Activated CD4-positive, alpha-beta T cell treated with anti-CD3 and anti-CD28 coated beads for 48 hours (primary cell): ENCODE data around the gene CLEC16A.
A peak's percentile ranks its signal among the peaks of the same experiment; 100 is the strongest.

Experiments used
- DNase-seq: peaks from one replicate; pipeline ENCODE4 v3.0.0-alpha.2; 2020

Gene CLEC16A

DNA sequence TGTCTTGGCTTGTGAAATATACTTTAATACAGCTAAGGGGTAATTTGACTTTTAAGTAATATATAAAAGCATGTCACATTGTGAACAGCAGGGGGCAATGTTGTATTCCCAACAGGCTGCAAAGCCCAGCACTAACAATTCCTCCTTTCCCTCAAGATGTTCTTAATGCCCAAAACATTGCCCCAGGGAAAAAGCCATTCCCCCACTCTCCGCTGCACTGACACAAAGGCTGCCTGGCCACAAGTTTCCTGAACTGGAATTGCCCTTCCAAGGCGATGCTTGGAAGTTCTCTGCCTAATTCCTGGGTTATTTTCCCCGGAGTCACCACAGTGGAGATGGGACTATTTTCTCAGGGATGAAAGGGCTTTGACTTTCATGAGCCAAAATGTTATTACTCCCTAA is 27.2 kb downstream of the CLEC16A start:
- DNase-seq = peak; percentile 40

DNA sequence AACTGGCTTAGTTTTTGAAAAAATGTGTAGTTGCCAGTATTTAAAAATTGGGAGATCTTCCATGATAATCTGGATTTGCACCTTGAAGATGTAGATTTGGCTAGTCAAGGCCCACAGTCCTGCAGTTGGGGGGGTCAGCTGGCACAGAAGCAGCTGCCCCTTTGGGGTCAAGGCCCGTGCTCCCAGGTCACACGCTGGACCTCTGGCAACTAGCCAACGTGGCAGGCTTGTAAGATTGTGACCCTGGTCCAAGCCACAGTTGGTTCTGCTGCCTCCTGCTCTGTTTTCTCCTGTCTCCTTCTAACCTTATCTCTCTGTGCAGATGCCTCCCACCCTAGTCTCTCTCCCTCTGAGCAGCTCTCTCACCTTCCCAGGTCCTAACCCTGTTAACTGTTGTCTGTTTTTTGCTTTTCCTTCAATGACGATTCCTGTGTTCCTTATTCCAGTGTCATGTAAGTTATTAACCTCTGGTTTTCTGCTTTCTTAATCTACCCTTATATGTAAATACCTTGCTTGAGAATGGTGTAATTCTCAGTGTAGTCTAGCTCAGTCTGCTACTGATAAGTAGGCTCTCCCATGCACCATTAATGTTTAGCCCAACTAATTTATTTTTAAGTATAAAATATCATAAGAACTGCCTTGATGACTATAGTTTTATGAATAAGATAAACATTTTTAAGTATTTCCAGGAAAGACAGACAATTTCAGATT is 27.9 kb downstream of the CLEC16A start:
- DNase-seq = no peak

DNA sequence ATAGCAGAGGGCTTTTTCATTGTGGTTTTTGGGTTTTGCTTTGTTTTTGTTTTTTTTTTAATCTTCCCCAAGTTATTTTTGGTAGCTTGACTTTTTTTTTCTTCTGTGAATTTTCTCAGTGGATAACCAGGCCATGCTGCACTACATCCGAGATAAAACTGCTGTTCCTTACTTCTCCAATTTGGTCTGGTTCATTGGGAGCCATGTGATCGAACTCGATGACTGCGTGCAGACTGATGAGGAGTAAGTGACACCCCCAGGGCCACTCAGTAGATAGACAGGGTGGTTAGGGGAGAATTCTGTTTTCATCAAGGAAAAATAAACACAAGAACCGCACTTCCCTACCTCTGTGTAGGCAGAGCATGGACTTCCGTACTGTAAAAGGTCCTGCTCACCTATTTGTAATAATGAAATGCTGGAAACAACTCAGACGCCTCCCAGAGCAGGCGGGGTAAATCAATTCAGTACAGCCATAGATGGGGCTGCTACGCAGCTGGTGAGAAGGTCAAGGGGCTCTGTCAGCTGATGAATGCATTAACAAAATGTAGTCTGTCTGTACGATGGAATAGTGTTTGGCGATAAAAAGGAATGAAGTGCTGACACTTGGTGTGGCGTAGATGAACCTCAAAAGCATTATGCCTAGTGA is 28.6 kb downstream of the CLEC16A start:
- DNase-seq = no peak

DNA sequence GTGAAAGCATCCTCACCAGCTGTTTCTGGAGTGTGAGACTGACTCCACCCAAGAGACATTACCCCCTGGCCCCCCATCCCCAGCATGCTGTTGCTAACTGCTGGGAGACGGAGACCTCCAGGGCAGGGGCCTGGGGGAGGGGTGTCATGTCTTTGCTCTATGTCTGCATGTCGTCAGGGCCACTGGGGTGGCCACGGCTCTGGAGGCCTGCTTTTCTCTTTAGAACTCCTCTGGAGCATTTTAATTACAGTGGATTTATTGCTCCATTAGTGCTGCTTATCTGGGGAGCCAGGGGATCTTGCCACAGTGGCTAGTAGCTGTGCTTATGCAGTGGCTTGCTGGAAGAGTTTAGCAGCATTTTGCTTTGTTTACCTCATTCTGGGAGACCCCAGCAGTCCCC is 32.3 kb downstream of the CLEC16A start:
- DNase-seq = no peak

DNA sequence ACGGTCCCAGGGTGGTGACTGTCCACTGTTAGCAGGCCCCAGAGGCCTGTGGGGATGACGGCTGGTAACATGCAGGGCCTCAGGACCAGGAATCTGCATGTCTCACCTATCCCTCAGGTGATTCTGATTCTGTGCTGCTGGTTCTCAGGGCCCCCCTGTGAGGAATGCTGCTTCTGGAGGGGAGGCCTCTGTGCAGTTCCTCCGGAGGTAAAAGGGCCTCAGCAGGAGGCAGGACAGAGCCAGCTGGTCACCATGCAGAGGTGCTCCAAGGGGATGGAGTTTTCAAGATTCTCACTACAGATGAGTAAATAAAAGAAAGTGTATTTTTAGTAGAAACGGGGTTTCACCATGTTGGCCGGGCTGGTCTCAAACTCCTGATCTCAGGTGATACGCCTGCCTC is 33.8 kb downstream of the CLEC16A start:
- no peak for DNase-seq

DNA sequence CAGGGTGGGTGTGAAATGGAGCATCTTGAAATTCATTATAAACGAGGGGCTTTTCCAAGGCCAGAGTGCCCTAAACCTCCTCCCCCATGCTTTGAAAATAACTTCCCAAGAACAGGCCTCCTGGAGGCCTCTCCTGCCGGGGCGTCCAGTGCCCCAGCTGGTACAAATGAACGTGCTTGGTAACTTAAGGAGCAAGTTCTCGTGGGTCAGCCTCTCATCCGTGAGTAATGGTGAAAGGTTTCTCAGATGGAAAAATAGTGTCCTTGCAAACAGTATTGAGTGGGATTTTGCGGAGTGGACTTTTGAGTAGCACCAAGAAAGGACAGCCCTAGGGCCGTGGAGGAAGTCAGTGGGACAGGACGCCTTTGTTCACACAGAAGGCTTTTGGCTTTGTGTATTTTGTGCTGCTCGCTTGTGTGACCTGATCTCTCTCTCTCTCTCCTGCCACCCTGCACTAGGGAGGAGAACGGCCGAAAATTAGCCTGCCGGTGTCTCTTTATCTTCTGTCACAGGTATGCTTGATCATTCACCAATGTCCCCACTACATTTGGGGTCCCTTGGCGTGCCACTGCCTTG is 34.6 kb downstream of the CLEC16A start:
- no peak for DNase-seq

DNA sequence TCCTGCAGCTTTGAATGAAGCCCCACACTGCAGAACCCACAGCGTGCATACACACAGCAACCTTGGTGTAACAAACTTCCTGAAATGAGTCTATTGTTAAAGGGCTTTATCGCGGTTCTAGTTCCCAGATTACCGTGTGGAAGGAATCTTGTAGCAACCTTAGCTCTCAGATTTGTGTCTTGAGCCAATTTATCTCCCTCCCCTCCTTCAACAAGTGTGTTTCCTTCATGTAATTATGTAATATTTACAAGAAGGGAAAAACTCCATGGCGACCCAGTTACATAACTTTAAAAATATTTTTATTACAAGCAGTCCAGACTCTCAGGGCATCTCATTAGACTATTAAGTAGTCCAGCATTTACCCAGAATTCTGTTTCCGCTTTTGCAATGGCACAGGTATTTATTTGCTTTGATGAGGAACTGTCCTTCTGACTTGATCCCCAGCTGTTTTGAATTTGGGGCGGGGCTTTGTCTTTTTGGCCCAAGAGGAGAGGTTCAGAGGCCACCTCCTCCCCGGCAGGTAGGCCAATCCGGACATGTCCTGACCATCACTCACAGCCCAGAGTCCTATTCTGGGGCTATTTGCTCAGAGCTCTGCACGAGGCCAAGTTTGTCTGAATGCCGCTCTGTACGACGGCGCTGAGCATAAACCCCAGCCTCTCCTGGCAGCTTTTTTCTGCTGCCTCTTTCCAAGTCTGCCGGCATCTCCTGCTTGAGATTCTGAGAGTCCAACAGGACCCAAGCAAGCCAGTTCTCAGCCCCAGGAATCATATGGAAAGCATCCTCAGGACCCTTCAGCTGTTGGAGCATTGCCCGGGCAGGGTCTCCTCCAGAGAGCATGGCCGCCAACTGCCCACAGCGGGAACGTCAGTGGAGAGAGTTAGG is 35.6 kb downstream of the CLEC16A start:
- DNase-seq = no peak

DNA sequence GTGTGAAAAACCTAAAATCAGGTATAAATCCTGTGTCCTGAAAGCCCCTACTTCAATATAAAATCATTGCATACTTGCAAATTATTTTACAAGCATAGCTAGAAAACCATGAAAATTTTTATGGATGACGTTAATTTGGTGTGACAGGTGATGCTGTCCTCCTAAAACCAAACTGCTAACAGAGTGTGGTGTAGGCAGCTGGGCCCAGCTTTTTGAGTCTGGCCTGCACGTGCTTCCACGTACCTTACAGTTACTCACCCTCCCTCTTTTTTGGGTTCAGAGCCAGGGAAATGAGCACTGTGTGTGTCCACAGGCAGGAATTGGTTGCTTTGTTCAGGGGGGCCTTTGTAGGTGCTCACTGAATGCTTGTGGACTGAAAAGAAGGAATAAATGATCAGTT is 36.4 kb downstream of the CLEC16A start:
- DNase-seq = no peak

DNA sequence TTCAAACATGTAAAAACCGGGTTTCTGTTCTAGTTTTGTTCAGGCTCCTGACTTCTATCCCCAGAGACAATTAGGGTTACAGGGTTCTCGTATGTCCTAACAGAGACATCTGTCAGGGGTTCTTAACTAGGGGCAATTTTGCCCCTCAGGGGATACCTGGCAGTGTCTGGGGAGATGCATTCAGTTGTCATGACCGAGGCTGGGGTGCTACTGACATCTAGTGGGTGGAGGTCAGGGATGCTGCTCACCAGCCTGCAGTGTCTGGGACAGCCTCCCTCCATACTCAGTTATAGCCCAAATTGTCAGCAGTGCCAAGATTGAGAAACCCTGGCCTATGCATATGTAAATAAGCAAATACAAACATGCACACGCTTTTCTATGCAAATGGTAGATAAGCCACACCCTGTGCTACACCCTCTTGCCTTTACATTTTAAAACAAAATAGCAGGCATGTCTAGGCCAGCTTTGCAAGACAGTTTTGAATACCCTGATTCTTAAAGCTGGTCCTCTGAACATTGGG is 37.4 kb downstream of the CLEC16A start:
- DNase-seq = peak; percentile 75

DNA sequence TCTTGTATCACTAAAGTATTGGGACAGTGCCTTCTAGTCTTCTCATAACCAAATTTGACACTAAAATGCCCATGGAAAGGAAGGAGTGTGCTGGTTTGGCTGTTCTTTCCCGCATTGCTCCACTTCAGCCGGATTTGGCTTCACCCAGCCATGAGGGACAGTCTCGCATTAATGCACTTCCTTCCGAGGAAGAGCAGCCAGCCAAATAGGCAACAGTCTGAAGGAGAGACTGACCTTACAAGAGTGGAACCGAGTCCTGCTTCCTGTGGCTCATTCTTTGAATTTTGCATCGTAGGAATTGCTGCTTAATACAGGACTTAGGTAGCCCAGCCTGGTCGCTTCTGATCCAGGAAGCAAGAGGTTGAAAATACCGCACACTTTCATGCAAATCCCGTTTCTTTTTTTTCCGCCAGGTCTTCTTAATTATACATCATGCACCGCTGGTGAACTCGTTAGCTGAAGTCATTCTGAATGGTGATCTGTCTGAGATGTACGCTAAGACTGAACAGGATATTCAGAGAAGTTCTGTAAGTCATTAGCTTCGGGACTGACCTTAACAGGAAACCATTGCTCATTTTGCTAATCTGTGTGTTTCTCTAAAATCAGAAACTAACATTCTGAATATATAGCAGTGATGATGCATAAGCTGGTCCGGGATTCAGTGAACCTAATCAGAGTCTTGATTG is 38.2 kb downstream of the CLEC16A start:
- no peak for DNase-seq

DNA sequence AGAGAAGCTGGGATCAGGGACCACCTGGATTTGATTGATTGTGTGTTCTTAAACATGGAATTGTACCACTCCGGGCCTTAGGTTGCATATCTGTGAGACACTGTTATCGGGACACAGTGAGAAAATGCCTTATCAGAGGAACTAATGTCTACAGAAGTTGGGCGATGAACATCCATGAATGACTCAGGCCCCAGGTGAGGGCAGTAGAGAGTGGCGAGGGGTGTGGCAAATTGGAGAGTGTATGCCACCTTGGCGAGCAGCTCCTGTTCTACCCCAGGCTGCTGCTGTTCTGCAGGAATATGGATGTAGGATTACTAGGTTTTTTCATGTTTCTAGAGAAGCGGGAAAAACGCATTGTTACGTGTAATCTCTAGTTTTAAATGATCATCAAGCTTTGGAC is 38.8 kb downstream of the CLEC16A start:
- DNase-seq = no peak

DNA sequence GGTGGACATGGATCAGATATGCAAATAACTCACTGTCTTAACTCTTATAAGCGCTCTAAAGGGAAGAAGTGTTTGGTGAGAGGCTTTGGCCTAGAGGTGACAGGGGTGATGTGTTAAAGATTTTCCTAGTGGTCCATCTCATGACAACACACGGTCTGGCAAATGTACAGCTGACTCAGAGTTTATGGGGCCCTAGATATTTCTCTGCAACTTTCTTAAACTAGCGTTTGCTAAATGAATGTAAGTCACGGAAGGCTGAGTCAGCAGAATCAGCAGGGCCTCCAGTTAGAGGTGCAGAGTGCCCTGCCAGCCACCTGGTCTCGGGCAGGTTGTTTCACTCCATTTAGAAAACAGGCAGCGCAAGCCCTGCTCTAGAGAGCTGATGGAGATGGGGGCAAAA is 40.1 kb downstream of the CLEC16A start:
- DNase-seq = peak; percentile 36

DNA sequence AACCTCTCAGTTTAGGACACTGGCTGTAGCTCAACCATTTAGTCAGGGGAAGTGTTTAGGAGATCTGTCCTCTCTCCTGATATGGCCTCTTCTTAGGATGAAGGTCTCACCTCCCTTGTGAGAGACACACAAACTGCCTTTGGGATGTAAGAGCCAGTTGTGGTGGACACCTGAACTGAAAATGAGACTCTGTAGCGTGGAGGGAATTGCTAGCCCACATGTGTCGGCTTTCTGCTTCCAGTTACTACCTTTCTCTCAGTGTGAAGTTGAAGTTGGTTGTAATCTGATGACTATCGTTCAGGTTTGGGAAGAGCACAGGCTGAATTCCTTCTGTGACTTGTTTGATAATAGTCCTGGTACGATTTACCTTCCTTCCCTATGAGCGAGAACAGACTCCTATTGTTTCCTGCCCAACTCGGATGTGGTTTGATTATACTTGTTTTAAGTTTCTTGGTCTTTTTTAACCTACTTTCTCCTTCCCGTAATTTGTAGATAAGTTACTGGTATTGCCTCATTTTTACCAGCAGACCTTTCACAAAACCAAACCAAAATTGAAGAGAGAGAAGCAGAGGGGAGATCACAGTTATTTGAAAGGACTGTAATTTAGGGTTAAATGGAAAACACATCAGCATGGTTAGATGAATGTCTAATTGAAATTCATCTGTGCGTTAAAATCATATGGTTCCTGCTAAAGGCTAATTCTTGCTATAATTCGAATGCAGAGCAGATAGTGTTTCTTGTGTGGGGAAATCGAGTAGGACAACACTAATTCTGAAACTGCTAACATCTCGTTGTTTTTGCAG is 43.2 kb downstream of the CLEC16A start:
- no peak for DNase-seq

DNA sequence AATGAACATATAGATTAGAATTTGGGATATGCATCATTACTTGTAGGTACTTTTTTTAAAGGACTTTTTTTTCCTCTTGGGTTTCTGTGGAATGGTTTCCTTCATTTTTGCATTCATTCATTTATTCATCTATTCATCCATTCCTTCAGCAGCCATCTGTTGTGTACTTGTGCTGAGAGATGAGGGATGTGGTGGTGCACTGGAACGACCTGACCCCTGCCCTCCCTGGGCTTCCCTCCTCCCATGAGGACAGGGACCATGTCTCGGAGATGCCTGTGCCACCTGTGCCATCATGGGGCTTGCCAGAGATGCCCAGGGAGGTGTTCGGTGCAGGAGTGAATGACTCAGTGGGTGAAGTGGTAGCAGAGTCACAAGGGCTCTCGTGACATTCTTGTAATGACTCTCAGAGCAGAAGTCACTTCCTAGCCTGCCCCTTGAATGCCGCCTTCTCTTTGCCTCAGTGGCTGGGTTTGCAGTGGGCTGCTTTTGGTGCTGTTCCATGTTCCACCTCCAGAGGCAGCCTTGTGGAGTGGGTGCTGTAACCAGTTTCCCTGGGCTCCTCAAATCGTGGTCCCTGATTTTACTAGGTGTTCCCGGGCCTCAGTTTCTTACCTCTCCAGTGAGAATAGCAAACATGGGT is 43.9 kb downstream of the CLEC16A start:
- peak; percentile 91 for DNase-seq

DNA sequence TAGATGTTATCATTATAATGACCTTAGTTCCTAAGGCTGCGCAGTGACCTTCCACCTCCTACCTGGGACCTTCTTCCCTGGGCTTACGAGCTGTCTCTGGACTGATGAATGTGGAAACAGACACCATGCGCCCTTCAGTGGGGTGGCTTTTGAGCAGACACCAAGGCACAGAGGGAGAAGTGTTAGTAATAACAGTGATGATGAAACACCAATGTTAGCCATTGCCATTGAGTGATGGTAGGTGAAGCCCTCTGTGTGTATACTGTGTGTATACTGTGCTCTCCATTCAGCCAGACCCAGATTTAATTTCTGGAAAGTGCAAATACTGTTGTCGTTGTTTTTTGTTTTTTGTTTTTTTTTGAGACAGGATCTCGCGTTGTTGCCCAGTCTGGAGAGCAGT is 44.5 kb downstream of the CLEC16A start:
- no peak for DNase-seq

DNA sequence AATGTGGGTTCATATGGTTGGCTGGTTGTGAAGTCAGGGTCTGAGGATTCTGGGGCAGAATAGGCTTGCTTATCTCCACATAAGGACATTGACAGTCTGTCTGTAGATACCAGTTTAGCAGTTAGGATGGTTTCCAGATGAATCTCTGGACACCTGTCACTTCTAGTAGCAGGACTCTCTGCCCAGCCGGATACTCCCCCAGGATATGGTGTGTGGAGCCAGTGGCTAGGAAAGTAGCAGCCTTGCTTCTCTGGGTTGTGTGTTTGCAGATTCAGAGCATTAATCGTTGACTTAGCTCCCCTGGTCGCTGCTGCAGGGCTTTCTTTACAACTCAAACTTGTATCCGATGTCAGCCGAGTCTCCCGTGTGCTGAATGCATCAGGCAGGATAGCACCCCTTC is 45.2 kb downstream of the CLEC16A start:
- DNase-seq = no peak

DNA sequence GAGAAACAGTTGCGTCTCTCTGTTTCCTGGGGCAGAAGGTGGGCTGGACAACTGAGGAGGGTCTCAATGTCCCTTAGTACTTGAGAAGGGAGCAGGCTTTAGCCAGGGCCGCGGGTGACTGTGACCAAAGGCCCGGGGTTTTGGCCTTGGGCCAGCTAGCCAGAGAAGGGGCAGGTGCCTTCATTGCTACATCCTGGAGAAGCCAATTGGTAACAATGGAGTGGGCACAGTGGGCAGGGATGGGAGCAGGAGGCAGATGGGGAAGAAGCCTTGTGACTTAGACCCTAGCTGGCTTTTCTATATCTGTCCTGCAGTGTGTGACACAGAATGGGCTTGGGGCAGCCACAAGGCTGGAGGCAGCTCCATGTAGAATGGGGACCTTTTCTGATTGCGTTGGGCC is 46.0 kb downstream of the CLEC16A start:
- DNase-seq = no peak

DNA sequence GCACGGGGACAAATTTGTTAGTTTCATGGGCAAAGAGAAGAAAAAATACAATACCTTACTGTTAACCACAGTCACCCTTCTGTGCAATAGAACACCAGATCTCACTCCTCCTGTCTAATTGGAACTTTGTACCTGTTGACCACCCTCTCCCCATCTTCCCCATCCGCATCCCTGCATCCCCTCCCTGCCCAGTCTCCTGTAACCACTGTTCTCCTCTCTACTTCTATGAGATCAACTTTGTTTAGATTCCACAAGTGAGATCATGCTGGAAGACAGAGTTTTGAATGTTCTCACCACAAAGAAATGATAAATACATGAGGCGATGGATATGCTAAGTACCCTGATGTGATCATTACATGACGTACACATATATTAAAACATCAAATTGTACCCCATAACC is 47.7 kb downstream of the CLEC16A start:
- no peak for DNase-seq

DNA sequence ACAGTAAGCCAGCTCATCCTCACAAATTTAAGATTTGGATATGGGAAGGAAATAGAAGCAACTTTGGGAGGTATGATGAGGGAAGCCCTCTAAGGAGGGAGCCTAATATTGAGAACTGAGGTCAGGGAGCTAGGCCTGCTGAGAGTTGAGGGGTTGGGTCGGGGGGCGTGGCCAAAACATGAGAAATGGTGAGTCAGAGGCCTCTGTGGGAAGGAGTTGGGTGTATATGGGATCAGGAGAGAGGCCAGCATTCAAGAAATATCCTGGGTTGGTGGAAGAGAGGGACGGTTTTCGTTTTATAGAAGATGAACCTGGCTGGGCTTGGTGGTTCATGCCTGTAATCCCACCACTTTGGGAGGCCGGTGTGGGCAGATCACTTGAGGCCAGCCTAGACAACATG is 48.4 kb downstream of the CLEC16A start:
- DNase-seq = peak; percentile 67

DNA sequence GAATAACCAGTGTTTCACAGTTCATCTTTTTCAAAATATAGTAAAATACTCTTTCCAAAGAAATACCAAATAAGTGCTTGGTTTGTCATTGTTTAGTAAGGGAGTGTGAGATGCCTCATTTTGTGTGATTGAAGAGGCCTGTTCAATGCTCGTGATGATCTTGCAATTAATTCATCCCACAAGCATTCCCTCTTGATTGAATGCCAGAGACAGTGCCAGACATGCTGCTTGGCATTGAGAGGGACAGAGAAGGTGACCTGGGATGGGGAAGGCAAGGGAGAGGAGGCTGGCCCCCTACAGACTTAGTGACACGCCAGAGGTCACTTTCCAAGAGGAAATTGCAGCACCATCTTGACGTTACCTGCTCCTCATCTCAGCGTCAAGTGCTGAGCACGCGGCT is 49.3 kb downstream of the CLEC16A start:
- DNase-seq = no peak

DNA sequence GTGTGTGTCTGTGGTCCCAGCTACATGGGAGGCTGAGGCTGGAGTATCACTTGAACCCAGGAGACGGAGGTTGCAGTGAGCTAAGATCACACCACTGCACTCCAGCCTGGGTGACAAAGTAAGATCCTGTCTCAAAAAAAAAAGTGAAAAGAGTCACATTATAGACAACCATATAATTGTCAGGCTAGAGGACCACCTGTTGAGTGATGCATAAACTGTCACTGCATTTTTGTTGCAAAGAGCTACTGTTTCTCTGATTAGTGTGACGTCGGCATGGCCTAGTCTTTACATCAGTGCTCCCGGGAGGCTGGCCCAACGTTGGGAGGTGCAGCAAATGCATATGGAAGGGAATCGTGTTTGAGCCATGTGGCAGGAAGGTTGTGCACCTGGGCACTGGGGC is 50.2 kb downstream of the CLEC16A start:
- no peak for DNase-seq
